IMR-90 (cell line): ENCODE results near the gene TNFRSF1A. TPM values are rescaled to one million over a fixed set of nuclear protein-coding genes. Genes with fewer than 3 reads are reported as not detected.

ENCODE experiments used
- ATAC-seq: fragments of 200-7000 bp; cut with Tn5 transposase; 2 replicates; pipeline ENCODE4 v1.9.1; 2020; ENCODE audit warnings: low read depth, mild to moderate bottlenecking, moderate library complexity
- BruUV-seq: library from RNA; stranded (reverse); fragments of 400-500 nt; replicated peaks from 2 replicates; lab custom pipeline; 2021; lab: Mats Ljungman, UMichigan
- CTCF ChIA-PET: fragments of 300-600 bp; formaldehyde crosslinking; extraction: SDS; loops from one replicate; lab custom pipeline; 2021; ENCODE audit warnings: antibody characterized with exemption; lab: Yijun Ruan, JAX
- POLR2A ChIA-PET: fragments of 300-600 bp; sonication (Branson Sonifier 250); formaldehyde crosslinking; loops from one replicate; lab custom pipeline; 2022; ENCODE audit warnings: antibody characterized with exemption; ENCODE audit not compliant: unreplicated experiment; lab: Charles Lee
- DNase-seq: peaks from one replicate; pipeline ENCODE4 v3.0.0; 2013
- H2AFZ ChIP-seq: replicated peaks from 2 replicates; pipeline ENCODE3; 2013; ENCODE audit warnings: low read length, mild to moderate bottlenecking; ENCODE audit not compliant: poor library complexity
- H2AK5ac ChIP-seq: 2 replicates; pipeline ENCODE4 v1.6.1; 2013; ENCODE audit warnings: low read depth, low read length, inconsistent platforms
- H2AK9ac ChIP-seq: replicated peaks from 2 replicates; pipeline ENCODE3; 2013; ENCODE audit warnings: mild to moderate bottlenecking, low read depth, low read length, moderate library complexity; ENCODE audit not compliant: poor library complexity
- H2BK120ac ChIP-seq: 2 replicates; pipeline ENCODE4 v1.6.1; 2013; ENCODE audit warnings: low read depth, low read length, inconsistent platforms
- H2BK15ac ChIP-seq: 3 replicates; pipeline ENCODE4 v1.6.1; 2013; ENCODE audit warnings: low read depth, low read length, inconsistent platforms
- H2BK20ac ChIP-seq: 2 replicates; pipeline ENCODE4 v1.6.1; 2013; ENCODE audit warnings: low read depth, mild to moderate bottlenecking, inconsistent platforms, low read length, moderate library complexity
- H2BK5ac ChIP-seq: 2 replicates; pipeline ENCODE4 v1.6.1; 2013; ENCODE audit warnings: mild to moderate bottlenecking, low read depth, low read length, inconsistent platforms; ENCODE audit not compliant: poor library complexity, severe bottlenecking
- H3K14ac ChIP-seq: replicated peaks from 2 replicates; pipeline ENCODE4 v1.6.1; 2013; ENCODE audit warnings: low read depth, low read length, inconsistent platforms
- H3K18ac ChIP-seq: 2 replicates; pipeline ENCODE4 v1.6.1; 2013; ENCODE audit warnings: low read depth, low read length, control low read depth
- H3K23ac ChIP-seq: 2 replicates; pipeline ENCODE4 v1.6.1; 2013; ENCODE audit warnings: low read depth, low read length, inconsistent platforms
- H3K27ac ChIP-seq: 2 replicates; pipeline ENCODE4 v1.5.1; 2013; ENCODE audit warnings: mild to moderate bottlenecking, control low read depth, low read length; ENCODE audit not compliant: insufficient read depth
- H3K27me3 ChIP-seq: 2 replicates; pipeline ENCODE4 v1.6.1; 2013; ENCODE audit warnings: low read length; ENCODE audit not compliant: control insufficient read depth, insufficient read depth
- H3K36me3 ChIP-seq: 2 replicates; pipeline ENCODE4 v1.6.1; 2013; ENCODE audit warnings: low read length, mixed read lengths; ENCODE audit not compliant: control insufficient read depth, insufficient read depth
- H3K4ac ChIP-seq: 2 replicates; pipeline ENCODE4 v1.6.1; 2013; ENCODE audit warnings: low read depth, low read length, inconsistent platforms
- H3K4me1 ChIP-seq: 2 replicates; pipeline ENCODE4 v1.6.1; 2013; ENCODE audit warnings: low read length, mixed read lengths; ENCODE audit not compliant: control insufficient read depth, insufficient read depth
- H3K4me2 ChIP-seq: 2 replicates; pipeline ENCODE4 v1.6.1; 2013; ENCODE audit warnings: low read depth, mild to moderate bottlenecking, control low read depth, low read length, moderate library complexity
- H3K4me3 ChIP-seq: 2 replicates; pipeline ENCODE4 v1.5.1; 2013; ENCODE audit warnings: low read depth, mild to moderate bottlenecking, control low read depth, low read length, moderate library complexity; ENCODE audit not compliant: insufficient read depth
- H3K56ac ChIP-seq: 2 replicates; pipeline ENCODE4 v1.6.1; 2013; ENCODE audit warnings: low read length, inconsistent platforms; ENCODE audit not compliant: insufficient read depth; ENCODE audit errors: extremely low read depth
- H3K79me1 ChIP-seq, 2 experiments: 2 replicates each; pipeline ENCODE4 v1.6.1; 2013; ENCODE audit warnings: low read length in 2 of 2, inconsistent platforms in 1 of 2, low read depth in 1 of 2
- H3K9ac ChIP-seq: 2 replicates; pipeline ENCODE4 v1.6.1; 2013; ENCODE audit warnings: low read depth, low read length, control low read depth
- H3K9me1 ChIP-seq: 2 replicates; pipeline ENCODE4 v1.6.1; 2013; ENCODE audit warnings: low read length, inconsistent platforms; ENCODE audit not compliant: insufficient read depth
- H3K9me3 ChIP-seq: 2 replicates; pipeline ENCODE4 v1.6.1; 2013; ENCODE audit warnings: low read length; ENCODE audit not compliant: control insufficient read depth, insufficient read depth
- H4K20me1 ChIP-seq: 2 replicates; pipeline ENCODE4 v1.6.1; 2013; ENCODE audit warnings: low read length, inconsistent platforms; ENCODE audit not compliant: insufficient read depth
- H4K5ac ChIP-seq: 2 replicates; pipeline ENCODE4 v1.6.1; 2013; ENCODE audit warnings: mild to moderate bottlenecking, low read depth, low read length, control low read depth
- H4K8ac ChIP-seq, 2 experiments: 2 replicates each; pipeline ENCODE4 v1.6.1; 2013; ENCODE audit warnings: low read depth in 2 of 2, low read length in 2 of 2, control low read depth in 1 of 2, inconsistent platforms in 1 of 2
- H4K91ac ChIP-seq: 2 replicates; pipeline ENCODE4 v1.6.1; 2013; ENCODE audit warnings: low read depth, low read length, inconsistent platforms; ENCODE audit not compliant: insufficient read depth
- MXI1 ChIP-seq: IDR thresholded peaks from 2 replicates; pipeline ENCODE4 v1.6.1; 2012; ENCODE audit warnings: low read depth, mild to moderate bottlenecking, low read length, moderate library complexity, borderline replicate concordance
- WGBS, 2 experiments: methylation state at CpG; one replicate each; pipeline versions ENCODE4 v1.1.5 to v1.1.7; 2013; ENCODE audit warnings: missing lambda C conversion rate in 2 of 2; ENCODE audit not compliant: insufficient read length in 1 of 2; ENCODE audit errors: extremely low coverage in 2 of 2; 5-methylcytosine and 5-hydroxymethylcytosine counted together
- dilution Hi-C: fragments of 300-500 bp; cut with HindIII; formaldehyde crosslinking; loops from one replicate; pipeline ENCODE4 v1.14.3; 2018; ENCODE audit warnings: low sequenced_read_pairs; ENCODE audit not compliant: unreplicated experiment
- in situ Hi-C: fragments of 300-500 bp; cut with MboI; formaldehyde crosslinking; loops from 3 replicates; pipeline ENCODE4 v1.14.3; 2019; ENCODE audit warnings: low sequenced_read_pairs, inconsistent platforms, mixed read lengths
- intact Hi-C: fragments of 100-400 bp; cut with micrococcal nuclease; formaldehyde crosslinking; loops from 2 replicates; pipeline ENCODE4 v1.10.0; 2022
- polyA plus RNA-seq, 3 experiments: library from polyadenylated mRNA; depleted of rRNA; stranded (reverse); fragments of >200 nt; gene quantifications; 2 replicates each; pipeline ENCODE4 v1.2.3, GENCODE V29; 2012; ENCODE audit warnings: low replicate concordance in 1 of 3
- total RNA-seq: library from RNA; depleted of rRNA; stranded (reverse); fragments of >200 nt; gene quantifications from 2 replicates; pipeline ENCODE4 v1.2.3, GENCODE V29; 2012

TNFRSF1A gene
- total and polyA plus RNA-seq, 2 of the 4 experiments (the other 2 are of a cell fraction): 79.6 to 136 TPM

- H2AK9ac ChIP-seq: no peak overlapping the region
- no peaks in the 10 kb centered on the region for H3K27me3 ChIP-seq
- no peak overlapping the region for H3K56ac ChIP-seq
- H2AFZ ChIP-seq: no peak overlapping the region
- ChIA-PET CTCF (interaction anchor here (1.1 to 1.4 kb wide), 2 partner anchors 14 to 138 kb away, joined by 4 read pairs; partner anchors contain the start of gene TNFRSF1A), POLR2A (no interaction called here)
- H3K9ac ChIP-seq: no peak overlapping the region; the same call in 1 of the 2 replicates
- ATAC-seq (no peak), DNase-seq (no peak)
- H2BK15ac ChIP-seq: no peak overlapping the region
- H3K18ac ChIP-seq: no peak overlapping the region
- H3K4me2 ChIP-seq: no peak overlapping the region
- H4K5ac ChIP-seq: no peak overlapping the region
- H3K27ac ChIP-seq: no peak overlapping the region
- in situ Hi-C loops (loop anchor here (5.0 kb wide), 1 partner anchor 135 kb away; no protein-coding TSS in a partner anchor), intact Hi-C loops (no loop called here), dilution Hi-C loops (no loop called here)
- peaks cover 11% of the 10 kb centered on the region for H3K9me1 ChIP-seq
- no peak overlapping the region for H2BK20ac ChIP-seq
- no peak overlapping the region for H2BK5ac ChIP-seq
- no TSS peak for BruUV-seq
- no peak overlapping the region for H3K14ac ChIP-seq
- 0 out of 4 replicates have a peak overlapping the region, but pooled peaks of 1 of the 2 experiments have one; percentile 58 for H4K8ac ChIP-seq
- H3K4ac ChIP-seq: no peak overlapping the region
- no peak overlapping the region for H2AK5ac ChIP-seq
- H3K4me3 ChIP-seq: no peak overlapping the region
- H2BK120ac ChIP-seq: no peak overlapping the region
- peaks cover 31% of the 10 kb centered on the region for H4K20me1 ChIP-seq
- WGBS, 2 experiments: 89% methylated on average over 1 of the region's 33 CpGs; no CpG with 5 or more reads in 1 of the 2 experiments
- H3K9me3 ChIP-seq: no peaks in the 10 kb centered on the region
- H3K36me3 ChIP-seq: peaks cover 62% of the 10 kb centered on the region
- peaks cover 31% of the 10 kb centered on the region for H3K4me1 ChIP-seq
- no peak overlapping the region for H3K23ac ChIP-seq
- H4K91ac ChIP-seq: no peak overlapping the region
- TF ChIP-seq MXI1: no peak
- H3K79me1 ChIP-seq: peaks cover 31 to 75% of the 10 kb centered on the region in 2 experiments
Measured at GRCh38 chr12:6327229-6328041, 14.4 kb downstream of the TNFRSF1A start.
